Caco-2 (cell line): ENCODE data around the gene LMTK2. TPM values are rescaled to one million over a fixed set of nuclear protein-coding genes. Genes with fewer than 3 reads are reported as not detected.

Experiments used
- BruUV-seq: library from RNA; stranded (reverse); fragments of 400-500 nt; replicated peaks from 2 replicates; lab custom pipeline; 2021; lab: Mats Ljungman, UMichigan
- CTCF ChIA-PET: fragments of 300-600 bp; sonication (Branson Sonifier 250); formaldehyde crosslinking; loops from one replicate; lab custom pipeline; 2022; ENCODE audit warnings: antibody characterized with exemption; lab: Charles Lee
- POLR2A ChIA-PET: fragments of 300-600 bp; sonication (Branson Sonifier 250); formaldehyde crosslinking; loops from one replicate; lab custom pipeline; 2022; ENCODE audit warnings: antibody characterized with exemption; lab: Charles Lee
- DNase-seq, 2 experiments: peaks; one replicate each; pipeline versions ENCODE4 v3.0.0 to v3.0.0-alpha.2; 2020 to 2022
- H3K27me3 ChIP-seq: replicated peaks from 2 replicates; pipeline ENCODE4 v1.6.0; 2011; ENCODE audit warnings: low read length; ENCODE audit not compliant: control insufficient read depth, insufficient read depth
- H3K36me3 ChIP-seq: 2 replicates; pipeline ENCODE4 v1.5.1; 2011; ENCODE audit warnings: low read length; ENCODE audit not compliant: control insufficient read depth, insufficient read depth
- H3K4me1 ChIP-seq: fragments of 250-450 bp; sonication (Bioruptor Pico); 2 replicates; pipeline ENCODE4 v1.5.1; 2020; ENCODE audit warnings: mild to moderate bottlenecking
- H3K4me3 ChIP-seq: 2 replicates; pipeline ENCODE4 v1.5.1; 2011; ENCODE audit warnings: low read depth, mild to moderate bottlenecking, control low read depth, low read length
- H3K9me3 ChIP-seq: fragments of 250-450 bp; sonication (Bioruptor Pico); 2 replicates; pipeline ENCODE4 v1.5.1; 2020; ENCODE audit warnings: mild to moderate bottlenecking, moderate library complexity
- H3K27ac Mint-ChIP-seq: one replicate; pipeline ENCODE4 v1.8.0; 2022; ENCODE audit warnings: mixed read lengths; ENCODE audit not compliant: unreplicated experiment
- H3K27me3 Mint-ChIP-seq: one replicate; pipeline ENCODE4 v1.8.0; 2022; ENCODE audit warnings: mixed read lengths; ENCODE audit not compliant: insufficient read depth, unreplicated experiment
- H3K36me3 Mint-ChIP-seq: one replicate; pipeline ENCODE4 v1.8.0; 2022; ENCODE audit warnings: mild to moderate bottlenecking, mixed read lengths; ENCODE audit not compliant: insufficient read depth, unreplicated experiment
- H3K4me1 Mint-ChIP-seq: one replicate; pipeline ENCODE4 v1.8.0; 2022; ENCODE audit warnings: low read depth, mixed read lengths; ENCODE audit not compliant: unreplicated experiment
- H3K4me3 Mint-ChIP-seq: one replicate; pipeline ENCODE4 v1.8.0; 2022; ENCODE audit warnings: mild to moderate bottlenecking, moderate library complexity, mixed read lengths; ENCODE audit not compliant: unreplicated experiment
- H3K9me3 Mint-ChIP-seq: one replicate; pipeline ENCODE4 v1.8.0; 2022; ENCODE audit warnings: mixed read lengths; ENCODE audit not compliant: unreplicated experiment
- intact Hi-C: fragments of 100-400 bp; cut with micrococcal nuclease; formaldehyde crosslinking; loops from one replicate; pipeline ENCODE4 v1.10.0; 2022; ENCODE audit not compliant: unreplicated experiment
- total RNA-seq: library from RNA; stranded (reverse); gene quantifications from 2 replicates; pipeline ENCODE4 v1.2.3, GENCODE V29; 2022
- TF ChIP-seq, protein P1 (sequence below), 2 experiments: fragments of 200-600 bp in 1 of 2; IDR thresholded peaks; 1 replicate in 1 of 2; 2 replicates in 1 of 2; pipeline versions ENCODE4 v1.5.1 to v1.8.0; 2011 to 2022; ENCODE audit warnings: antibody characterized with exemption in 1 of 2, control low read depth in 1 of 2, inconsistent platforms in 1 of 2, low read depth in 1 of 2, low read length in 1 of 2, mild to moderate bottlenecking in 1 of 2, moderate library complexity in 1 of 2; ENCODE audit not compliant: insufficient read depth in 1 of 2, severe bottlenecking in 1 of 2, unreplicated experiment in 1 of 2

Gene LMTK2
- total RNA-seq, 1 experiment from 2014 or later, result 21.9 TPM

DNA sequence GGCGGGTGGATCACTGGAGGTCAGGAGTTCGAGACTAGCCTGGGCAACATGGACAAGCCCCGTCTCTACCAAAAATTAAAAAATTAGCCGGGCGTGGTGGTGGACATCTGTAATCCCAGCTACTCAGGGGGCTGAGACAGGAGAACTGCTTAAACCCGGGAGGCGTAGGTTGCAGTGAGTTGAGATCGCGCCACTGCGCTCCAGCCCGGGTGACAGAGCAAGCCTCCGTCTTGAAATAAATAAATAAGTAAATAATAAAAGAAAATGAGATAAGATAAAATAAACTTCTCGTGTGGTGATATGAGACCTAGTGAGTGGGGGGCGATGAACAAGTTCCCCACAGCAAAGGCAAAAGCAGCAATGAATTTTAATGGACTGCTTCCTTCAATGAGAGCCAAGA lies 33.6 kb upstream of the LMTK2 start:
- Histone ChIP-seq H3K4me1 (no peaks in the 10 kb centered on the region), H3K4me3 (no peak overlapping the region), H3K36me3 (no peaks in the 10 kb centered on the region), H3K27me3 (no peaks in the 10 kb centered on the region), H3K9me3 (no peaks in the 10 kb centered on the region; the same call in 1 of the 2 replicates)
- intact Hi-C loops, result no loop called here
- Mint-ChIP-seq H3K9me3 (no peaks in the 10 kb centered on the region), H3K36me3 (no peaks in the 10 kb centered on the region), H3K4me3 (no peak overlapping the region), H3K27me3 (no peaks in the 10 kb centered on the region), H3K27ac (no peak overlapping the region), H3K4me1 (no peaks in the 10 kb centered on the region)
- BruUV-seq, result no TSS peak
- no peak for DNase-seq
- TF ChIP-seq, protein P1, sequence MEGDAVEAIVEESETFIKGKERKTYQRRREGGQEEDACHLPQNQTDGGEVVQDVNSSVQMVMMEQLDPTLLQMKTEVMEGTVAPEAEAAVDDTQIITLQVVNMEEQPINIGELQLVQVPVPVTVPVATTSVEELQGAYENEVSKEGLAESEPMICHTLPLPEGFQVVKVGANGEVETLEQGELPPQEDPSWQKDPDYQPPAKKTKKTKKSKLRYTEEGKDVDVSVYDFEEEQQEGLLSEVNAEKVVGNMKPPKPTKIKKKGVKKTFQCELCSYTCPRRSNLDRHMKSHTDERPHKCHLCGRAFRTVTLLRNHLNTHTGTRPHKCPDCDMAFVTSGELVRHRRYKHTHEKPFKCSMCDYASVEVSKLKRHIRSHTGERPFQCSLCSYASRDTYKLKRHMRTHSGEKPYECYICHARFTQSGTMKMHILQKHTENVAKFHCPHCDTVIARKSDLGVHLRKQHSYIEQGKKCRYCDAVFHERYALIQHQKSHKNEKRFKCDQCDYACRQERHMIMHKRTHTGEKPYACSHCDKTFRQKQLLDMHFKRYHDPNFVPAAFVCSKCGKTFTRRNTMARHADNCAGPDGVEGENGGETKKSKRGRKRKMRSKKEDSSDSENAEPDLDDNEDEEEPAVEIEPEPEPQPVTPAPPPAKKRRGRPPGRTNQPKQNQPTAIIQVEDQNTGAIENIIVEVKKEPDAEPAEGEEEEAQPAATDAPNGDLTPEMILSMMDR (IDR thresholded peaks at IDR 0.05; ENCODE audit: insufficient read depth in 1 of 2, low read depth in 1 of 2, low read length in 1 of 2, severe bottlenecking in 1 of 2, unreplicated experiment in 1 of 2), result no peak
- ChIA-PET POLR2A (no interaction called here), CTCF (no interaction called here)

DNA sequence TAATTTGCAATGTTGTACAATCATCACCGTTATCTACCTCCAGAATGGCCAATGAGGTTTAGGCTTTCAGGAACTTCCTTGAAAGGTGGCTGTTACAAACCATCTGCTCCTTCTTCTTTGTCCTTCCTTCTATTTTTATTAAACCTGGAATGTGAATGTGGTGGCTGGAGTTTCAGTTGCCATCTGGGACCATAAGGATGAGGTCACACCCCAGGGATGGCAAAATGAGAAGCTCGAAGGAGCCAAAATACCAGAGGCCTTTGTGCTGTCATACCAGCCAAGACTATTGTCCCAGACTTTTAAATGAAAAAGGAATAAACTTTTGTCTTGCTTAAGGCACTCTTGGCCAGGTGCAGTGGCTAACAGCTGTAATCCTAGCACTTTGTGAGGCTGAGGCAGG lies 30.9 kb upstream of the LMTK2 start:
- ChIA-PET CTCF (no interaction called here), POLR2A (no interaction called here)
- H3K36me3 Mint-ChIP-seq, result no peaks in the 10 kb centered on the region
- H3K4me3 Mint-ChIP-seq, result no peak overlapping the region
- intact Hi-C loops, result no loop called here
- H3K9me3 Mint-ChIP-seq, result no peaks in the 10 kb centered on the region
- DNase-seq, result no peak
- no peaks in the 10 kb centered on the region for H3K9me3 ChIP-seq
- TF ChIP-seq, protein P1 (IDR thresholded peaks at IDR 0.05; ENCODE audit: insufficient read depth in 1 of 2, low read depth in 1 of 2, low read length in 1 of 2, severe bottlenecking in 1 of 2, unreplicated experiment in 1 of 2), result no peak
- H3K4me1 Mint-ChIP-seq, result no peaks in the 10 kb centered on the region
- H3K4me3 ChIP-seq, result no peak overlapping the region
- BruUV-seq, result no TSS peak
- H3K36me3 ChIP-seq, result no peaks in the 10 kb centered on the region
- no peaks in the 10 kb centered on the region for H3K27me3 ChIP-seq
- no peaks in the 10 kb centered on the region for H3K4me1 ChIP-seq
- H3K27ac Mint-ChIP-seq, result no peak overlapping the region
- H3K27me3 Mint-ChIP-seq, result no peaks in the 10 kb centered on the region

DNA sequence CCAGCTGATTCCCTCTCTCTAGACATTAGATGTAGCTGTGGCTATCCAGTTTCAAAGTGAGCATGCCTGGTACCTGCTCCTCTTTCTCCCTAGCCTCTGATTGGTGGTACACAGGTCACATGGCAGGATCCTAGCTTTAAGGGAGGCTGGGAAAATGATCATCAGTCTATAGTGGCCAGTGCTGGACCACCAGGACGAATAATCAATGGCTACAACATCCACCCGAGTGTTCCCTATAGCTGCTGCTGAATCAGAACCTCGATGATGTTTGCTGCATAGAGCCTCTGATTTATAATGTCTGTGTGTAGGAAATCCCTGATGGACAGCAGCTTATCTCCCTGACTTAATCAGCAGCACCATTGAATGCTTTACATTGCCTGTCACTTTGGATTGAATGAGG lies 28.9 kb upstream of the LMTK2 start:
- H3K27me3 ChIP-seq, result no peaks in the 10 kb centered on the region
- DNase-seq, result no peak
- no peaks in the 10 kb centered on the region for H3K9me3 ChIP-seq
- H3K27ac Mint-ChIP-seq, result no peak overlapping the region
- ChIA-PET CTCF (interaction anchor here (1.1 kb wide), 1 partner anchor 88 kb away, joined by 4 read pairs; no protein-coding TSS in a partner anchor), POLR2A (no interaction called here)
- H3K36me3 Mint-ChIP-seq, result no peaks in the 10 kb centered on the region
- no peak overlapping the region for H3K4me3 Mint-ChIP-seq
- H3K4me1 ChIP-seq, result no peaks in the 10 kb centered on the region
- no peaks in the 10 kb centered on the region for H3K4me1 Mint-ChIP-seq
- no peaks in the 10 kb centered on the region for H3K36me3 ChIP-seq
- no peaks in the 10 kb centered on the region for H3K9me3 Mint-ChIP-seq
- BruUV-seq, result no TSS peak
- H3K27me3 Mint-ChIP-seq, result no peaks in the 10 kb centered on the region
- intact Hi-C loops, result no loop called here
- no peak overlapping the region for H3K4me3 ChIP-seq
- TF ChIP-seq, protein P1 (IDR thresholded peaks at IDR 0.05; ENCODE audit: insufficient read depth in 1 of 2, low read depth in 1 of 2, low read length in 1 of 2, severe bottlenecking in 1 of 2, unreplicated experiment in 1 of 2), result no peak
